WTC11 (cell line): ENCODE data around the gene FHIT.

Experiments used
- CTCF ChIP-seq: fragments of 200-600 bp; IDR thresholded peaks from 2 replicates; pipeline ENCODE4 v1.8.0; 2022; ENCODE audit warnings: antibody characterized with exemption
- MXD4 ChIP-seq: fragments of 250-450 bp; sonication (Bioruptor Pico); IDR thresholded peaks from 2 replicates; pipeline ENCODE4 v1.8.0; 2021; ENCODE audit warnings: mild to moderate bottlenecking, moderate library complexity, borderline replicate concordance
- MYBL2 ChIP-seq: sonication (generic); formaldehyde crosslinking; IDR thresholded peaks from 2 replicates; pipeline ENCODE4 v1.8.1; 2023; ENCODE audit warnings: mild to moderate bottlenecking, moderate library complexity, missing genetic modification reagents
- ZNF121 ChIP-seq: sonication (generic); formaldehyde crosslinking; IDR thresholded peaks from 2 replicates; pipeline ENCODE4 v1.8.0; 2023; ENCODE audit warnings: missing genetic modification reagents
- TF ChIP-seq, protein P1 (sequence below): sonication (generic); formaldehyde crosslinking; IDR thresholded peaks from 2 replicates; pipeline ENCODE4 v1.8.0; 2022; ENCODE audit warnings: mild to moderate bottlenecking, missing genetic modification reagents

DNA sequence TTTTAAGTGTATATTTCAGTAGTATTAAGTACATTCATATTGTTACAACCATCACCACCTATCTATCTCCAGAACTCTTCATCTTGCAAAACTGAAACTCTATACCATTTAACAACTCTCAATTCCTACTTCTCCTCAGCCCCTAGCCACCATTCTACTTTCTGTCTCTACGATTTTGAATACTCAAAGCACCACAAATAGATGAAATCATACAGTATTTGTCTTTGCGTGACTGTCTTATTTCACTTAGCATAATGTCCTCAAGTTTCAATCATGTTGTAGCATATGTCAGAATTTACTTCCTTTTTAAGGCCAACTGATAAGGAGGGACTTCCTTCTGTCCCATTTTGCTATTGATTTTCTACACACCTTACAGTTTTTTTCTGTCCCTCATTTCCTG lies 593.3 kb downstream of the FHIT start:
- TF ChIP-seq MYBL2 (CRISPR knock-in tag): no peak
- TF ChIP-seq, protein P1, sequence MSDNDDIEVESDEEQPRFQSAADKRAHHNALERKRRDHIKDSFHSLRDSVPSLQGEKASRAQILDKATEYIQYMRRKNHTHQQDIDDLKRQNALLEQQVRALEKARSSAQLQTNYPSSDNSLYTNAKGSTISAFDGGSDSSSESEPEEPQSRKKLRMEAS (CRISPR knock-in tag): no peak
- TF ChIP-seq MXD4: no peak
- no peak for TF ChIP-seq CTCF
- TF ChIP-seq ZNF121 (CRISPR knock-in tag): no peak
